CD1c-positive myeloid dendritic cell (primary cell): ENCODE data around the gene PTPN2.

ENCODE experiments used
- DNase-seq: peaks from one replicate; pipeline ENCODE4 v3.0.0-alpha.2; 2016; ENCODE audit errors: extremely low spot score

The PTPN2 gene

DNA sequence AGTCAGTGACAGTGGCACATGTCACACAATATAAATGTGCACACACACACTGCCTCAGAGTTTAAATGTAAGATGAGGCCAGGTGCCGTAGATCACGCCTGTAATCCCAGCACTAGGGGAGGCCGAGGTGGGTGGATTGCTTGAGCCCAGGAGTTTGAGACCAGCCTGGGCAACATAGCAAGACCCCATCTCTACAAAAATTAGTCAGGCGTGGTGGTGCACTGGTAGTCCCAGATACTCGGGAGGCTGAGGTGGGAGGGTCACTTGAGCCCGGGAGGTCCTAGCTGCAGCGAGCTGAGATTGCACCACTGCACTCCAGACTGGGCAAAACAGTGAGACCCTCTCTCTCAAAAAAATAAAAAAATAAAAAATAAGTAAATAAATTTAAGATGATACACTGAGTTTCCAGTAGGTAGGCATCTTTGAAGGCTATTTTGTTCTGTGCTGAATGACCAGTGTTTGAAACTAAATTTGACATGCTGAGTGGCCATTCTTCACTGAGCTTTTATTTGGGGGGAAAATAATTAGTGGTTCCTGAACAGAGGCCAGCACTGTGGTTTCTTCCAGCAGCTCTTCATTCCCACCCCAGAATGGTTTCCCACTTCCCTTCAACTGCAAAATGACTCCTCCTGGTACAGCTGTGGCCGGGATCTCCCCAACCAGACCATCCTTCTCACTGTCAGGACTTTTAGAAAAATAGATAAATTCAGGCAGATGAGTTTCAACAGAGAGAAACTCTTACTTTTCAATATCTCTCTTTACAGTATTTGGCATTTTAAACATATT lies 136.3 kb downstream of the PTPN2 start:
- DNase-seq, result no peak

- no peak for DNase-seq
Measured at GRCh38 chr18:12745095-12745795, 138.8 kb downstream of the PTPN2 start.

GRCh38 chr18:12744103-12744502 lies 139.9 kb downstream of the PTPN2 start:
- peak; percentile 68 for DNase-seq

DNA sequence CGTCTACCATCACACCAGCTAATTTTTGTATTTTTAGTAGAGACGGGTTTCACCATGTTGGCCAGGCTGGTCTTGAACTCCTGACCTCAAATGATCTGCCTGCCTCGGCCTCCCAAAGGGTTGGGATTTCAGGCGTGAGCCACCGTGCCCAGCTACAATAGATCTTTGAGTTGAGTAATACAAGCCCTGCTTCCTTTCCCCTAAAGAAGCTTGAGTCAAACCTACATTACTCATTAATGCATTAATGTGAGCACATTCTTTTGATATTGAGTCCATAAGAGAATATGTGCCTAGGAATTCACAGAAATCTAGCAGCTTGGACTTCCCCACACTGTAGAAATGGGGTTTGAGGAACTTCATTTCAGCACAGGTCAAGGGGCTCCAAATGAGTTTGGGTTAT lies 141.6 kb downstream of the PTPN2 start:
- DNase-seq, result peak; percentile 6
